Retina (tissue), 1 donor: ENCODE measurements around the gene MCM7.

Source experiments
- DNase-seq: peaks from one replicate; pipeline ENCODE4 v3.0.0-alpha.2; 2016

MCM7 gene

DNA sequence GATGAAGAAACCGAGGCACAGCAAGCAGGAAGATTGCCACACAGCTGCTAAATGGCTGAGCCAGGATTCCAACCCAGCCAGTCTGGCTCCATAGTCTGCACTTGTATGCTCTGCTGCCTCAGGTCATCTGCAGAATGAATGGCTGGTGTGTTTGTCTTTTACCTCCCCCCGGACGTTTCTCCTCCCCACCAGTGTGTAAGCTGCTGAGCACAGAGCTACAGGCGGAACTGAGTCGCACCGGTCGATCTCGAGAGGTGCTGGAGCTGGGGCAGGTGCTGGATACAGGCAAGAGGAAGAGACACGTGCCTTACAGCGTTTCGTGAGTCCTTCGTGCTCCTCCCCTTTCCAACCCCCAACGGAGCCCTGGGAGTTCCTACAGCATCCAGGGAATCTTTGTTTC is 20.9 kb upstream of the MCM7 start:
- DNase-seq: no peak

- no peak for DNase-seq
Measured at GRCh38 chr7:100120733-100121036, 19.5 kb upstream of the MCM7 start.

- no peak for DNase-seq
Measured at GRCh38 chr7:100119970-100120732, 19.0 kb upstream of the MCM7 start.

GRCh38 chr7:100119072-100119969 is 18.1 kb upstream of the MCM7 start, which contains the start of the genes CNPY4 and TAF6:
TSS of gene CNPY4 (plus strand) at chr7:100119634. CDS start at chr7:100119745, 111 bp downstream.
TSS of gene TAF6 (minus strand) at chr7:100119358. CDS start at chr7:100114209, 5,149 bp downstream.
- peak; percentile 98 for DNase-seq

DNA sequence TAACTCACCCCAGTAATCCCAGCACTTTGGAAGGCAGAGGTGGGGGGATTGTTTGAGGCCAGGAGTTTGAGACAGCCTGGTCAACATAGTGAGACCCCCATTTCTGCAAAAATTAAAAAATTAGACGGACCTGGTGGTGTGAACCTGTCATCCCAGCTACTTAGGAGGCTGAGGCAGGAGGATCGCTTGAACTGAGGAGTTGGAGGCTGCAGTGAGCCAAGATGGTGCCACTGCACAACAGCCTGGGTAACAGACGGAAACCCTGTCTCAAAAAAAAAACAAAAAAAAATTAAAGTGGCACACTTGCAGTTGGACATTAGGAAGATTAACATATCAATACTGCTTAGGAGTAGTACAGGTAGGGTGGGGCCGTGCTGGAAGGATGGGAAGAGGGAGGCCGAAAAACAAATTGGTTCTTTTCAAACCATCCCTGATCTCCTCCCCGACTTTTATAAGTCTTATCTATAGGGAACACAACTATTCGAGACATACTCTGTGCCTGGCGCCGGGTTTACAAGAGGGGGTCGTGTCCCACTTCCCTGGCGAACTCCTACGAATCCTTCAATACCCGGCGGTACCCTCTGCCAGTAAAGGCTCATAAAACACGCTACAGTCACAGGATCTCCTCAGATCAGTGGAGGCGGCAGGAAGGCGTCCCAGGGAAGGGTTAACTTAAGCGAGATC is 17.3 kb upstream of the MCM7 start:
- no peak for DNase-seq

- DNase-seq: no peak
Measured at GRCh38 chr7:100115026-100115425, 13.8 kb upstream of the MCM7 start.

DNA sequence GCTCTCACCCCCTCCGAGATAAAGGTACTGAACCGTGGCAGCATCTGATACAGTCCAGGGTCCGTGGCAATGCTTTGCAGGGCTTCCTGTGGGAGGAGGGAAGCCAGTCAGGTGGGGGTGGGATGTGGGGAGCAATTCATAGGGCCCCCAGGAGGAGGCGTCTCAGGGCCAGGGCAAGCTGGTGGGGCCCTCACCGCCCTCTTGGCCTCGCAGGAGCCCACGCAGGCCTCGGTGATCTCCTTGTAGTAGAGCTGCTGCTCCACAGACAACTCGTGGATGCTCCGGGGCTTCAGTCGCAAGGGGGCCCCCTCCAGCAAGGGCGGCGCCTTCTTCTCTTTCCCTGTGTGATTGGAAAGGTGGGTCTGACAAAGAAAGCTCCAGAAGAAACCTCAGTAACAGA is 10.7 kb upstream of the MCM7 start:
- DNase-seq: no peak

DNA sequence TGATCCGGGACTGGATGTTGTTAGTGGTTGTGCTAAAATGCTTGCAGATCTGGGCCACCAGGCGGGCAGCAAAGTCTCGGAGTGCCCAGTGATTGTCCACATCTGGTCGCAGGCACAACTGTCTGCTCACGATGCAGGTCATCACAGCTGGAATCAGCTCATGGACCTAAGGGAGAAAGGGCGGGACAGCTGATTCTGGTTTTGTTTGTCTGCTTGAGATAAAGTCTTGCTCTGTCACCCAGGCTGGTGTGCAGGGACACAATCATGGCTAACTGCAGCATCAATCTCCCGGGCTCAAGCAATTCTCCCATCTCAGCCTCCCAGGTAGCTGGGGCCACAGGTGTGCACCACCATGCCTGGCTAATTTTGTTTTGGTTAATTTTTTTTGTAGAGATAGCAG is 10.0 kb upstream of the MCM7 start:
- DNase-seq: no peak

GRCh38 chr7:100109521-100110163 is 8.4 kb upstream of the MCM7 start:
- DNase-seq: no peak

DNA sequence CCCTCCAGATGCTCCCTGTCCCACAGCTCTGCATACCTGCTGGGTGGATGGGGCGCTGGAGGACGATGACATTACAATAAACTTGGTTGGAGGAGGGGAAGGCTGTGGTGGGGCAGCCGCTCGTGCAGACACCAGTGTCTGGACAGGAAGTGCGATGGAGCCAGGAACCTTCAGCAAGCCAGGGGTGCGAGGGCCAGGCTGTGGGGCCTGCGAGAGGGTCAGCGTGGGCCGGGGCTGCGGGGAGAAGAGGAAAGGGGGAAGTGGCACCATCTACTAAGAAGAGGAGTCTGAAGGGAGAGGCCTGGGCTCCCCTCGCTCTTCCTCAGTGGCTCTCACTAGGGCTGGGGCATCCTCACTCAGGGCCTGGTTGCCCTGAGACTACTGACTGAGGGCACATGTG is 6.7 kb upstream of the MCM7 start:
- no peak for DNase-seq

- DNase-seq: no peak
Measured at GRCh38 chr7:100107125-100107737, 6.0 kb upstream of the MCM7 start.

DNA sequence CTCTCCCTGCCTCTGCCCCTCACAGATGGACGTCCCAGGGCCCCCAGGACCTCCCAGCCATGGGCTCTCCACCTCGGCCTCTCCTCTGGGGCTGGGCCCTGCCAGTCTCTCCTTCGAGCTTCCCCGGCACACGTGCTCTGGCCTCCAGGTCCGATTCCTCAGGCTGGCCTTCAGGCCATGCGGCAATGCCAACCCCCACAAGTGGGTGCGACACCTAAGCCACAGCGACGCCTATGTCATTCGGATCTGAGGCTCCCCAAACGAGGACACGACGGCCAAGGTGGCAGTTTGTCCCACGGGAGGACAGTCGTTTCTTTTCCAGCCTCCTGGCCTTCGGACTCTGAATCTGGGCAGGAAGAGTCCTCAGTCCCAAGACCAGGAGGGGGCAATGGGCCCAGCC is 5.4 kb upstream of the MCM7 start:
- DNase-seq: no peak

- no peak for DNase-seq
Measured at GRCh38 chr7:100105534-100105933, 4.3 kb upstream of the MCM7 start.

GRCh38 chr7:100102950-100103840 is 2.0 kb upstream of the MCM7 start:
- no peak for DNase-seq

GRCh38 chr7:100100420-100101015 is 679 bp downstream of the MCM7 start:
- peak; percentile 98 for DNase-seq

- DNase-seq: no peak
Measured at GRCh38 chr7:100099452-100099851, 1.7 kb downstream of the MCM7 start.

- no peak for DNase-seq
Measured at GRCh38 chr7:100098913-100099312, 2.3 kb downstream of the MCM7 start.

DNA sequence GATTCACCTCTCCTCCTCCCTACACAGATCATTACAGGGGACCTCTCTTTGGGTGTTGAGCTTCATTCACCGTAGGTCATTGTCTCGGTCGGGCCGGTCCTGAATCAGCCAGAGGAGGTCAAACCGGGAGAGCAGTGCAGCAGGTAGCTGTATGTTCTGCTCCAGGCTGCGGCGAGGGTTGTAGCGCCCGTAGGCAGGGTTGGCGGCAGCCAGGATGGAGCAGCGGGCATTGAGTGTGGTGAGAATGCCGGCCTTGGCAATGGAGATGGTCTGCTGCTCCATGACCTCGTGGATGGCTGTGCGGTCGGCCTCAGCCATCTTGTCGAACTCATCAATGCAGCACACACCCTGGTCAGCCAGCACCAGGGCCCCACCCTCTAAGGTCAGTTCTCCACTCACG is 5.5 kb downstream of the MCM7 start:
- no peak for DNase-seq

DNA sequence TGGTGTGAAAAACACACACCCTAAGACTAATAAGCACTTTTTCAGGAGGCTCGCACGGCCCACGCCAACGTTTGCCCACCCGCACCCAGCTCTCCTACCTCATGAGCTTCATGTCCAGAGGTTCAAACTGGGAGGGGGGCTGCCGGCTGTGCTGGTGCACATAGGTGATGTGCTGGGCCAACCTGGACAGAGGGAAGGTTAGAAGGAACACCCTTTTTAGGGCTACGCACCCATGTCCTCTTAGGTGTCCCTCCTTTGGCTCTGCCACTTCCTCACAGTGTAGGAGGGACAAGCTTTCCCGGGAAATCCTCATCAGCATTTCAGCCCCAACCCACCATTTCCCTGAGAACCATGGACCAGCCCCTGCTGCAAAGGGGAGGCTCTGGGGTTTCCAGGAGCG is 5.9 kb downstream of the MCM7 start:
- DNase-seq: no peak

- no peak for DNase-seq
Measured at GRCh38 chr7:100093925-100094486, 7.2 kb downstream of the MCM7 start.

DNA sequence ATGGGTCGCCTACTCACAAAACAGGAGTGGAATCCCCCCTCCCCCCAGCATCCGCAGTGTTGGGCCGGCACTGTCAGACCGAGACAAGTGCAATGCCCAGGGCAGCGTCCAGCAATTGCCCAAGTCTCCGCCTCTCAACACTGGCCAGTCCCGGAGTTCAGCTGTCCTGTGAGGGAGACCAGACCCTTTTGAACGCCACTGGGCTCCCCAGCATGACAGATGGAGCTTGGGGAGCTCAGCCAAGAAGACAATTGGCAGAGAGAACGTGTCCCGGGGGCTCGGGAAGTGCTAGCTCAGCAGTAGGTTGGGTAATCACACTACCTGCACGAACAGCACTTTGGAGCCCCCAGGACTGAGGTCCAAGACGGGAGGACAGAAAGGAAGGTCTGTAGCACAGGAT is 7.7 kb downstream of the MCM7 start:
- no peak for DNase-seq
